Tibial artery (tissue), 4 donors: ENCODE data around the gene IL1R2.

Experiments used
- DNase-seq, 2 donors: peaks; one replicate each; pipeline ENCODE4 v3.0.0-alpha.2; 2019
- H3K27ac ChIP-seq, 2 donors: fragments of 200-600 bp; sonication (generic) in 1 of 2; 1 replicate in 1 of 2; 2 replicates in 1 of 2; pipeline ENCODE4 v1.5.1; 2018 to 2019; ENCODE audit warnings: mild to moderate bottlenecking in 1 of 2
- H3K27me3 ChIP-seq, 2 donors: fragments of 200-600 bp; sonication (generic) in 1 of 2; one replicate each; pipeline versions ENCODE4 v1.5.1 to v1.6.0; 2016 to 2019
- H3K36me3 ChIP-seq, 3 donors: fragments of 200-600 bp; sonication (generic) in 2 of 3; one replicate each; pipeline ENCODE4 v1.5.1; 2016 to 2019; ENCODE audit warnings: mild to moderate bottlenecking in 2 of 3
- H3K4me1 ChIP-seq, 4 donors: fragments of 200-600 bp; sonication (generic) in 2 of 4; 1 replicate in 3 of 4; 2 replicates in 1 of 4; pipeline ENCODE4 v1.5.1; 2016 to 2019
- H3K4me3 ChIP-seq, 2 donors: fragments of 200-600 bp; sonication (generic) in 1 of 2; 1 replicate in 1 of 2; 2 replicates in 1 of 2; pipeline ENCODE4 v1.5.1; 2018 to 2019; ENCODE audit warnings: mild to moderate bottlenecking in 2 of 2
- H3K9me3 ChIP-seq, 3 donors: fragments of 200-600 bp; sonication (generic) in 1 of 3; one replicate each; pipeline ENCODE4 v1.5.1; 2016 to 2019
- intact Hi-C: fragments of 100-400 bp; cut with DNase I; formaldehyde crosslinking; loops from one replicate; pipeline ENCODE4 v1.15.0; 2023; ENCODE audit warnings: low total_unique reads
- TF ChIP-seq, protein P1 (sequence below), 2 experiments: fragments of 200-600 bp in 1 of 2; fragments of 450-650 bp in 1 of 2; IDR thresholded peaks; one replicate each; pipeline ENCODE4 v1.5.1; 2017 to 2019; ENCODE audit warnings: antibody characterized with exemption in 2 of 2, mild to moderate bottlenecking in 1 of 2, moderate library complexity in 1 of 2

Gene IL1R2

DNA sequence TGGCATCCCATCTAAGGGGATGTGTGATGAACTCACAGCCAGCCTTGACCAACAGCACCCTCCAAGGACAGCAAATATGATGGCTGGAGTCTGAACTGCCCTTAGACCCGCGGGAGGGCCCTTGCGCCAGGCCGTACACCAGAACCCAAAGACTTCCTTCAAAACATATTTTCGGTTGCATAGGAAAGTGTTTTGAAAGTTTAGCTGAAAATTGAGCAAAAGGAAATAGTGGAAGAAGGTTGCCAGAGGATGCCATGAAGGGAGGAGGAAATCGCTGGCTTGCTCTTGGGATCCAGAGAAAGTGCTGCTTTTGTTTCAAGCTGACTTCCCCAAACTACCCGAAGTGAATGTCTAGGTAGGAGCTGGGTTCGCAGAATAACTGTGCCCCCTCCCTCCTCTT, 61.3 kb downstream of the IL1R2 start:
- H3K27ac ChIP-seq, result peak overlapping the region; percentile 72 to 76
- no peak for DNase-seq
- TF ChIP-seq, protein P1, sequence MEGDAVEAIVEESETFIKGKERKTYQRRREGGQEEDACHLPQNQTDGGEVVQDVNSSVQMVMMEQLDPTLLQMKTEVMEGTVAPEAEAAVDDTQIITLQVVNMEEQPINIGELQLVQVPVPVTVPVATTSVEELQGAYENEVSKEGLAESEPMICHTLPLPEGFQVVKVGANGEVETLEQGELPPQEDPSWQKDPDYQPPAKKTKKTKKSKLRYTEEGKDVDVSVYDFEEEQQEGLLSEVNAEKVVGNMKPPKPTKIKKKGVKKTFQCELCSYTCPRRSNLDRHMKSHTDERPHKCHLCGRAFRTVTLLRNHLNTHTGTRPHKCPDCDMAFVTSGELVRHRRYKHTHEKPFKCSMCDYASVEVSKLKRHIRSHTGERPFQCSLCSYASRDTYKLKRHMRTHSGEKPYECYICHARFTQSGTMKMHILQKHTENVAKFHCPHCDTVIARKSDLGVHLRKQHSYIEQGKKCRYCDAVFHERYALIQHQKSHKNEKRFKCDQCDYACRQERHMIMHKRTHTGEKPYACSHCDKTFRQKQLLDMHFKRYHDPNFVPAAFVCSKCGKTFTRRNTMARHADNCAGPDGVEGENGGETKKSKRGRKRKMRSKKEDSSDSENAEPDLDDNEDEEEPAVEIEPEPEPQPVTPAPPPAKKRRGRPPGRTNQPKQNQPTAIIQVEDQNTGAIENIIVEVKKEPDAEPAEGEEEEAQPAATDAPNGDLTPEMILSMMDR (IDR thresholded peaks at IDR 0.05), result no peak

DNA sequence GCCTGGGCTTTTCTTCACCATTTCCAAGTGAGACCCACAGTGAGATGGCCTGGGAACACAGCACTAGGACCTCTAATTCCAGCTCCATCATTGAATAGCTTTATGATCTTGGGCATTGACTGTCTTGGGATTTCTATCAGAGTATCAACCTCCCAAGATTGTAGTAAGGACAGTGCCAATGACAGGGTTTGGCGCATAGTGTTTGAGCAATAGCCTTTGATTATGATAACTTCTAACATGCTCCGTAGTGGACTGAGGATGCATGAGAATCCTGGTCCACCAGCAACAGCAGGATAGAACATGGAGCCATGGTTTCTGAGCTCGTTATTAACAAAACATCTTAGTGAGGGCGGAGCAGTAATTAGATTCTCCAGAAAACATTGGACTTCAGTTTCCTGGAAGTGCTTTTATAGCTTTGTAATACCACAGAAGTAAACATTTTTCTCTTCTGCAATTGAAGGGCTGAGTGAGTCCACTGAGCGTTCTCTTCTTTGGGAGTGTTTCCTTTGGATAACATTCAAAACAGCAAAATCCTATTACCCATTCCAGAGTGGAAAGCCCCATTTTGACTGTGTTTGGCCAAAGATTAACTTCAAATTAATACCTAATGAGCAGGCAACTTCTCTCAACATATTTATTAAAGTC, 63.7 kb downstream of the IL1R2 start:
- H3K36me3 ChIP-seq, result no peaks in the 10 kb centered on the region
- H3K27ac ChIP-seq, result peak overlapping the region; percentile 43 to 62
- H3K4me3 ChIP-seq, result no peak overlapping the region
- H3K9me3 ChIP-seq, result no peaks in the 10 kb centered on the region
- intact Hi-C loops, result no loop called here
- peaks cover 0 to 58% (median 37%) of the 10 kb centered on the region in 4 donors for H3K4me1 ChIP-seq
- H3K27me3 ChIP-seq, result no peaks in the 10 kb centered on the region
- TF ChIP-seq, protein P1 (IDR thresholded peaks at IDR 0.05), result no peak
- no peak for DNase-seq

More for the DNA sequence above, 61.3 kb downstream of the IL1R2 start:
- intact Hi-C loops, result no loop called here
- Histone ChIP-seq H3K27me3 (no peaks in the 10 kb centered on the region), H3K4me1 (peaks cover 0 to 72% (median 44%) of the 10 kb centered on the region in 4 donors), H3K9me3 (no peaks in the 10 kb centered on the region), H3K4me3 (no peak overlapping the region), H3K36me3 (no peaks in the 10 kb centered on the region)

DNA sequence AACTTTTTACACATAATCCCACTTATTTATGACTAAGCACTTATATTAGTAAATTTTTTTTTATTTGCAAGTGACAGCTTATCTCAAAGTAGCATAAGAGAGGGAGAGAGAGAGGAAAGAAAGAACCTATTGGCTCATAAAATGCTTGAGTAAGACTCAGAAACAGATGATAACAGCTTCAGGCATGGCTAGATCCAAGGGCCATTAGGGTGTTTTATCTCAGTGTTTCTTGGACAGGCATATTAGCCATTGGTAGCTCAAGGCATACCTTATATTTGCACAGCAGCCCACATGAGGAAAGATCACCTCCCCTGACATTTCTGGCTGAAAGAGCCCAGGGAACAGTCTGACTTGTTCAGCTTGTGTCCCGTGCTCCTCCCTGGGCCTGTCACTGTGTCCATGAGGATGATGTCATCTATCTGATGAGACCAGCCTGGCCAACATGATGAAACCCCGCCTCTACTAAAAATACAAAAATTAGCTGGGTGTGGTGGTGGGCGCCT, 64.4 kb downstream of the IL1R2 start:
- Histone ChIP-seq H3K27me3 (no peaks in the 10 kb centered on the region), H3K4me1 (peaks cover 0 to 51% (median 35%) of the 10 kb centered on the region in 4 donors), H3K36me3 (no peaks in the 10 kb centered on the region), H3K9me3 (no peaks in the 10 kb centered on the region), H3K27ac (peak overlapping the region; percentile 41 to 62), H3K4me3 (no peak overlapping the region)
- TF ChIP-seq, protein P1 (IDR thresholded peaks at IDR 0.05), result no peak
- DNase-seq, result no peak
- intact Hi-C loops, result no loop called here

DNA sequence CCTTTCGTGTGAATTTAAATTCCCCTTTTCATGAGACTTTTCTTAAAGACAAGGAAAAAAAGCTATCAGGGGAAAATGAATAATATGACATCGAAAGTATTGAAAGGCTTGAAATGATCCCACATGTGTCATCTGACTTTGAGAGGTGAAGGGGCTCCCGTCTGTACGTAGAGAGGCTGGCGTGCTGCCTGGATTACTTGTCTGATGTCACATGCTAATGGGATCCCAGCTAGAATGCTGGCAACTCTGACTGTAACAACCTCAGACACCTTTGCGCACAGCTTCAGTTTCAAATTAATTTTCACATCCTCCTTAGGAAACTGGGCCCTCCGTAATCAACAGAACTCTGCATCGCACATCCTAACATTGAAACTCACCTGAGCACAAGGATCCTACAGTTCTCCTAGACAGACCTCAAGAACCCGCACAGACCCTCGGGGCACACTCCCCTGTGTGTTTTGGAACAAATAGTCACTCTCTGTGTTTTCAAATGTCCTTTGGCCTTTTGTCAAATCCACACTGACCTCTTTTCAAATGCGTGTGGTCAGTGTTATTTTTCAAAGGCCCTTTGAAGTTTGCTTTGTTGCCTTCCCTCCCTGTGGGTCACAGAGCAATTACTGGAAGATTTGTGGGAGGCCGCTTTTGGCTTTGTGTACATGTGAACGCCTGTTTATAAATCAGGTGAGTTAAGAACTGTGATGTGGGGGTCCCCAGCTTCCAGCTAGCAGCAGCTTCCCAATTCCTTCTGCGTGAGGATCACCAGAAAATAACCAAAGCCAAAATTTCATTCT, 65.9 kb downstream of the IL1R2 start:
- Histone ChIP-seq H3K27ac (no peak overlapping the region), H3K36me3 (no peaks in the 10 kb centered on the region), H3K4me3 (no peak overlapping the region), H3K9me3 (no peaks in the 10 kb centered on the region), H3K27me3 (no peaks in the 10 kb centered on the region), H3K4me1 (peaks cover 0 to 51% (median 35%) of the 10 kb centered on the region in 4 donors)
- intact Hi-C loops, result no loop called here
- no peak for DNase-seq
- TF ChIP-seq, protein P1 (IDR thresholded peaks at IDR 0.05), result no peak

DNA sequence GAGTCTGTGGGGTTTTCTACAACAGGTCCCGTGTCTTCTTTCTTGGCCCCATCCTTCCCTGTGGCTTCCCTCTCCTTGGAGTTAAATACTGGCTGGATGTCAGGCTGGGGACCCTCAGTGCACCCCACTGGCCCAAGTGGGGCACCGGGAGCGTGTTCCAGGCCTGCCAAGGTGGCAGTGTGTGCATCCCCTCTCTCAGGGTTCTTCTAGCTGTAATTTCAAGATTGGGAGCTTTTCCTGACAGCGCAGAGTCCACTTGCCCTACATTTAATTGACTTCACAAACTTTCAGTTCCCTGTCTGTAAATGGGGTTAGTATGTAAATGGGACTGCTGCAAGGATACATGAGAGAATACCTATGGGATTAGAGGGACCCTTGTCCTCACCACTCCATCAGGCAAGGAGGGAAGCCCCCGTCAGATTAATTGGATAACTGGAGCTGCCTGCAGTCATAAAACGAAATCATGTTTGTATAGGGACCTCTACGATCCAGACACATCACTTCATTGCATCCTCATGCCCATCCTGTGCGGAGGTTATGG, 66.6 kb downstream of the IL1R2 start:
- no peaks in the 10 kb centered on the region for H3K27me3 ChIP-seq
- no peaks in the 10 kb centered on the region for H3K9me3 ChIP-seq
- no peak overlapping the region for H3K27ac ChIP-seq
- H3K4me1 ChIP-seq, result peaks cover 0 to 57% (median 40%) of the 10 kb centered on the region in 4 donors
- no peak overlapping the region for H3K4me3 ChIP-seq
- no peaks in the 10 kb centered on the region for H3K36me3 ChIP-seq
- no peak for DNase-seq
- TF ChIP-seq, protein P1 (IDR thresholded peaks at IDR 0.05), result no peak
- intact Hi-C loops, result no loop called here
